ENCODE data around the gene TMEM255B.
"Not testable (repeated sequence)": the region's sequence is repeated elsewhere in the genome, so short reads cannot be mapped to it uniquely, and the experiment has no call there.

Gene TMEM255B

GRCh38 chr13:113830426-113830950 is 71.5 kb downstream of the TMEM255B start:
- not testable (repeated sequence) for DNase-seq (ENCODE audit: low read depth in 1 of 2, low spot score in 1 of 2)

- DNase-seq (ENCODE audit: low read depth in 1 of 2, low spot score in 1 of 2), result no peak
Measured at GRCh38 chr13:113831061-113831460, 72.0 kb downstream of the TMEM255B start.

GRCh38 chr13:113832205-113832604 is 73.2 kb downstream of the TMEM255B start:
- DNase-seq (ENCODE audit: low read depth in 1 of 2, low spot score in 1 of 2), result no peak

- no peak for DNase-seq (ENCODE audit: low read depth in 1 of 2, low spot score in 1 of 2)
Measured at GRCh38 chr13:113832631-113833030, 73.6 kb downstream of the TMEM255B start.

- DNase-seq (ENCODE audit: low read depth in 1 of 2, low spot score in 1 of 2), result no peak
Measured at GRCh38 chr13:113833111-113833830, 74.2 kb downstream of the TMEM255B start.

GRCh38 chr13:113834006-113834405 is 75.0 kb downstream of the TMEM255B start:
- DNase-seq (ENCODE audit: low read depth in 1 of 2, low spot score in 1 of 2), result not testable (repeated sequence)

- no peak for DNase-seq (ENCODE audit: low read depth in 1 of 2, low spot score in 1 of 2)
Measured at GRCh38 chr13:113834496-113835200, 75.6 kb downstream of the TMEM255B start.

- DNase-seq (ENCODE audit: low read depth in 1 of 2, low spot score in 1 of 2), result no peak
Measured at GRCh38 chr13:113835461-113836270, 76.6 kb downstream of the TMEM255B start.

- no peak for DNase-seq (ENCODE audit: low read depth in 1 of 2, low spot score in 1 of 2)
Measured at GRCh38 chr13:113836768-113837559, 77.9 kb downstream of the TMEM255B start.

- no peak for DNase-seq (ENCODE audit: low read depth in 1 of 2, low spot score in 1 of 2)
Measured at GRCh38 chr13:113837560-113838355, 78.7 kb downstream of the TMEM255B start.

GRCh38 chr13:113838711-113839201 is 79.7 kb downstream of the TMEM255B start:
- DNase-seq (ENCODE audit: low read depth in 1 of 2, low spot score in 1 of 2), result no peak

GRCh38 chr13:113839536-113840204 is 80.6 kb downstream of the TMEM255B start:
- no peak for DNase-seq (ENCODE audit: low read depth in 1 of 2, low spot score in 1 of 2)

GRCh38 chr13:113840541-113841352 is 81.7 kb downstream of the TMEM255B start:
- DNase-seq (ENCODE audit: low read depth in 1 of 2, low spot score in 1 of 2), result no peak

GRCh38 chr13:113841353-113841650 is 82.3 kb downstream of the TMEM255B start:
- no peak for DNase-seq (ENCODE audit: low read depth in 1 of 2, low spot score in 1 of 2)

GRCh38 chr13:113842336-113843062 is 83.5 kb downstream of the TMEM255B start:
- no peak for DNase-seq (ENCODE audit: low read depth in 1 of 2, low spot score in 1 of 2)

GRCh38 chr13:113843063-113843654 is 84.1 kb downstream of the TMEM255B start:
- no peak for DNase-seq (ENCODE audit: low read depth in 1 of 2, low spot score in 1 of 2)

- DNase-seq (ENCODE audit: low read depth in 1 of 2, low spot score in 1 of 2), result no peak
Measured at GRCh38 chr13:113843864-113844556, 85.0 kb downstream of the TMEM255B start.

Data from stimulated activated CD4-positive, alpha-beta T cell treated with anti-CD3 and anti-CD28 coated beads, Interleukin-15, amount 100 ng/mL, for 1 hour (primary cell).